Caco-2 (cell line): ENCODE data around the gene TSSK1B. TPM values are rescaled to one million over a fixed set of nuclear protein-coding genes. Genes with fewer than 3 reads are reported as not detected.

Experiments
- BruUV-seq: library from RNA; stranded (reverse); fragments of 400-500 nt; replicated peaks from 2 replicates; lab custom pipeline; 2021; lab: Mats Ljungman, UMichigan
- CTCF ChIA-PET: fragments of 300-600 bp; sonication (Branson Sonifier 250); formaldehyde crosslinking; loops from one replicate; lab custom pipeline; 2022; ENCODE audit warnings: antibody characterized with exemption; lab: Charles Lee
- POLR2A ChIA-PET: fragments of 300-600 bp; sonication (Branson Sonifier 250); formaldehyde crosslinking; loops from one replicate; lab custom pipeline; 2022; ENCODE audit warnings: antibody characterized with exemption; lab: Charles Lee
- DNase-seq, 2 experiments: peaks; one replicate each; pipeline versions ENCODE4 v3.0.0 to v3.0.0-alpha.2; 2020 to 2022
- H3K27me3 ChIP-seq: replicated peaks from 2 replicates; pipeline ENCODE4 v1.6.0; 2011; ENCODE audit warnings: low read length; ENCODE audit not compliant: control insufficient read depth, insufficient read depth
- H3K36me3 ChIP-seq: 2 replicates; pipeline ENCODE4 v1.5.1; 2011; ENCODE audit warnings: low read length; ENCODE audit not compliant: control insufficient read depth, insufficient read depth
- H3K4me1 ChIP-seq: fragments of 250-450 bp; sonication (Bioruptor Pico); 2 replicates; pipeline ENCODE4 v1.5.1; 2020; ENCODE audit warnings: mild to moderate bottlenecking
- H3K4me3 ChIP-seq: 2 replicates; pipeline ENCODE4 v1.5.1; 2011; ENCODE audit warnings: low read depth, mild to moderate bottlenecking, control low read depth, low read length
- H3K9me3 ChIP-seq: fragments of 250-450 bp; sonication (Bioruptor Pico); 2 replicates; pipeline ENCODE4 v1.5.1; 2020; ENCODE audit warnings: mild to moderate bottlenecking, moderate library complexity
- H3K27ac Mint-ChIP-seq: one replicate; pipeline ENCODE4 v1.8.0; 2022; ENCODE audit warnings: mixed read lengths; ENCODE audit not compliant: unreplicated experiment
- H3K27me3 Mint-ChIP-seq: one replicate; pipeline ENCODE4 v1.8.0; 2022; ENCODE audit warnings: mixed read lengths; ENCODE audit not compliant: insufficient read depth, unreplicated experiment
- H3K36me3 Mint-ChIP-seq: one replicate; pipeline ENCODE4 v1.8.0; 2022; ENCODE audit warnings: mild to moderate bottlenecking, mixed read lengths; ENCODE audit not compliant: insufficient read depth, unreplicated experiment
- H3K4me1 Mint-ChIP-seq: one replicate; pipeline ENCODE4 v1.8.0; 2022; ENCODE audit warnings: low read depth, mixed read lengths; ENCODE audit not compliant: unreplicated experiment
- H3K4me3 Mint-ChIP-seq: one replicate; pipeline ENCODE4 v1.8.0; 2022; ENCODE audit warnings: mild to moderate bottlenecking, moderate library complexity, mixed read lengths; ENCODE audit not compliant: unreplicated experiment
- H3K9me3 Mint-ChIP-seq: one replicate; pipeline ENCODE4 v1.8.0; 2022; ENCODE audit warnings: mixed read lengths; ENCODE audit not compliant: unreplicated experiment
- intact Hi-C: fragments of 100-400 bp; cut with micrococcal nuclease; formaldehyde crosslinking; loops from one replicate; pipeline ENCODE4 v1.10.0; 2022; ENCODE audit not compliant: unreplicated experiment
- total RNA-seq: library from RNA; stranded (reverse); gene quantifications from 2 replicates; pipeline ENCODE4 v1.2.3, GENCODE V29; 2022
- TF ChIP-seq, protein P1 (sequence below), 2 experiments: fragments of 200-600 bp in 1 of 2; IDR thresholded peaks; 1 replicate in 1 of 2; 2 replicates in 1 of 2; pipeline versions ENCODE4 v1.5.1 to v1.8.0; 2011 to 2022; ENCODE audit warnings: antibody characterized with exemption in 1 of 2, control low read depth in 1 of 2, inconsistent platforms in 1 of 2, low read depth in 1 of 2, low read length in 1 of 2, mild to moderate bottlenecking in 1 of 2, moderate library complexity in 1 of 2; ENCODE audit not compliant: insufficient read depth in 1 of 2, severe bottlenecking in 1 of 2, unreplicated experiment in 1 of 2

Gene TSSK1B
- total RNA-seq, 1 experiment from 2014 or later: not detected

DNA sequence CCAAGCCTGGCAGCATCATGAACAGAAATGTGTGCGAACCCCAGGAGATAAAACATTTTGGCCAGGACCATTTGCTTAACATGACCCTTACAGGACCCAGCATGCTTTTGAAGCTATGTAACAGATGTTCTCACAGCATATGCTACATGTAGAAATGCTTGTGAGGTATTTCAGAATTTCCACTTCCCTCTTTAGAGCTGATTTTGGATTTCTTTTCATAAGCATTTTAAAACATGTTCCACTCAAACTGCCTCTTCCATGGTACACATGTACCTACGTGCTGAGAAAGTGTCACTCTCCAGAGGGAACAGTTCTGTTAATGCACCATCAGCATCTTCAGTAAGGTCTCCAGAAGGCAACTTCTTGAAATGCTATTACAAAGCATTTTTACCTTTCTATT is 15.7 kb upstream of the TSSK1B start:
- TF ChIP-seq, protein P1, sequence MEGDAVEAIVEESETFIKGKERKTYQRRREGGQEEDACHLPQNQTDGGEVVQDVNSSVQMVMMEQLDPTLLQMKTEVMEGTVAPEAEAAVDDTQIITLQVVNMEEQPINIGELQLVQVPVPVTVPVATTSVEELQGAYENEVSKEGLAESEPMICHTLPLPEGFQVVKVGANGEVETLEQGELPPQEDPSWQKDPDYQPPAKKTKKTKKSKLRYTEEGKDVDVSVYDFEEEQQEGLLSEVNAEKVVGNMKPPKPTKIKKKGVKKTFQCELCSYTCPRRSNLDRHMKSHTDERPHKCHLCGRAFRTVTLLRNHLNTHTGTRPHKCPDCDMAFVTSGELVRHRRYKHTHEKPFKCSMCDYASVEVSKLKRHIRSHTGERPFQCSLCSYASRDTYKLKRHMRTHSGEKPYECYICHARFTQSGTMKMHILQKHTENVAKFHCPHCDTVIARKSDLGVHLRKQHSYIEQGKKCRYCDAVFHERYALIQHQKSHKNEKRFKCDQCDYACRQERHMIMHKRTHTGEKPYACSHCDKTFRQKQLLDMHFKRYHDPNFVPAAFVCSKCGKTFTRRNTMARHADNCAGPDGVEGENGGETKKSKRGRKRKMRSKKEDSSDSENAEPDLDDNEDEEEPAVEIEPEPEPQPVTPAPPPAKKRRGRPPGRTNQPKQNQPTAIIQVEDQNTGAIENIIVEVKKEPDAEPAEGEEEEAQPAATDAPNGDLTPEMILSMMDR (IDR thresholded peaks at IDR 0.05; ENCODE audit: insufficient read depth in 1 of 2, low read depth in 1 of 2, low read length in 1 of 2, severe bottlenecking in 1 of 2, unreplicated experiment in 1 of 2): no peak
- Histone ChIP-seq H3K4me3 (no peak overlapping the region), H3K9me3 (peaks cover 4% of the 10 kb centered on the region; the same call in 1 of the 2 replicates), H3K4me1 (no peaks in the 10 kb centered on the region), H3K27me3 (no peaks in the 10 kb centered on the region), H3K36me3 (no peaks in the 10 kb centered on the region)
- no peaks in the 10 kb centered on the region for H3K9me3 Mint-ChIP-seq
- DNase-seq: no peak
- BruUV-seq: no TSS peak
- no peaks in the 10 kb centered on the region for H3K4me1 Mint-ChIP-seq
- ChIA-PET POLR2A (no interaction called here), CTCF (no interaction called here)
- peaks cover 19% of the 10 kb centered on the region for H3K27me3 Mint-ChIP-seq
- H3K27ac Mint-ChIP-seq: no peak overlapping the region
- no peak overlapping the region for H3K4me3 Mint-ChIP-seq
- no peaks in the 10 kb centered on the region for H3K36me3 Mint-ChIP-seq
- intact Hi-C loops: no loop called here

DNA sequence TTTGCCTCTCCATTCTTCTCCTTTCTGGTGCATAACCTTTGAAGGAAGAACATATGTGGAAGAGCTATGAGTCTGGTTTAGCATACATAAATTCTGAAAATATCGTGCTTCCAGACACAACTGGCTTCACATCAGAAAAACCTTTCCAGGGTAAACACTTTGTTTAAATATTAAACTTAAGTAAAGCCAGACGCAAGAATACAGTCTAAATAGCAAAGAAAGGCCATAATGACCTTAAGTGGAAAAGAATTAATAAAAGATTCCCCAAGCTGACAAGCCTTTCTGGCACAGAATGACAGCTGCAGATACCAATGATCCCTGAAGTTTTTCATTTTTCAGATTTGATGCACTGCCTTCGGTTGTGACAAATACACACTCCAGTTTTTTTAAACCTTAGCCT is 13.5 kb upstream of the TSSK1B start:
- BruUV-seq: no TSS peak
- Mint-ChIP-seq H3K27me3 (peaks cover 16% of the 10 kb centered on the region), H3K9me3 (no peaks in the 10 kb centered on the region), H3K4me3 (no peak overlapping the region), H3K27ac (no peak overlapping the region), H3K4me1 (no peaks in the 10 kb centered on the region), H3K36me3 (no peaks in the 10 kb centered on the region)
- Histone ChIP-seq H3K4me1 (no peaks in the 10 kb centered on the region), H3K9me3 (peaks cover 11% of the 10 kb centered on the region; the same call in 1 of the 2 replicates), H3K36me3 (no peaks in the 10 kb centered on the region), H3K4me3 (no peak overlapping the region), H3K27me3 (no peaks in the 10 kb centered on the region)
- intact Hi-C loops: no loop called here
- DNase-seq: no peak
- POLR2A ChIA-PET: no interaction called here
- TF ChIP-seq, protein P1 (IDR thresholded peaks at IDR 0.05; ENCODE audit: insufficient read depth in 1 of 2, low read depth in 1 of 2, low read length in 1 of 2, severe bottlenecking in 1 of 2, unreplicated experiment in 1 of 2): no peak
- CTCF ChIA-PET: interaction anchor here (1.0 kb wide), 1 partner anchor 62 kb away, joined by 8 read pairs; no protein-coding TSS in a partner anchor

DNA sequence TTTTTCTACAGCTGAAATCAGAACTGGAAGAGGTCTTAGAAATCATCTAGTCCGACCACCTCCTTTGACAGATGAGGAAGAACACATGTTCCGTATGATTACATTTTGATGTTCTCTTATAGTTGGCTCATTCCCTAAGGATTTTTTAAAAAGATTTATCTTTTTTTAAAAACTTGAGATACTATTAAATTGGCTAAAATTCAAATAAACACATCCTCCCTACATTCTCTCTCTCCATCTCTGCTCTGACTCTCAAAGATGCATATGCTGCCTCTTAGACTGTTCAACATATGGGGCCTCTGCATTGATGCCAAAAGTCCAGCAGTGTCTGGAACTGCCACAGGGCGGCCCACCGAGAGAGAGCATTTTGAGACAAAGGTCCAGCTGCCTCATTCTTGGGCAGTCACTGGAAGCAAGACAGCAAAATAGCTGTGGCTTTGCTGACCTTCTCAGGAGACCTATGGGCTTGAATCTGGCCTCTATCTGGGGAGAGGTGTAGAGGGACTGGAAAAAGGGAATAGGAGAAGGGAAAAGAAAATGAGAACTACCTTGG is 12.8 kb upstream of the TSSK1B start:
- peak in 1 of 2 experiments; percentile 51 for DNase-seq
- TF ChIP-seq, protein P1 (IDR thresholded peaks at IDR 0.05; ENCODE audit: insufficient read depth in 1 of 2, low read depth in 1 of 2, low read length in 1 of 2, severe bottlenecking in 1 of 2, unreplicated experiment in 1 of 2): peak; percentile 8 to 54
- POLR2A ChIA-PET: no interaction called here
- H3K27ac Mint-ChIP-seq: no peak overlapping the region
- peaks cover 11% of the 10 kb centered on the region; the same call in 1 of the 2 replicates for H3K9me3 ChIP-seq
- no peaks in the 10 kb centered on the region for H3K27me3 ChIP-seq
- H3K36me3 Mint-ChIP-seq: no peaks in the 10 kb centered on the region
- H3K4me3 Mint-ChIP-seq: no peak overlapping the region
- H3K4me1 ChIP-seq: no peaks in the 10 kb centered on the region
- H3K36me3 ChIP-seq: no peaks in the 10 kb centered on the region
- H3K4me1 Mint-ChIP-seq: no peaks in the 10 kb centered on the region
- CTCF ChIA-PET: interaction anchor here (1.0 kb wide), 1 partner anchor 63 kb away, joined by 8 read pairs; no protein-coding TSS in a partner anchor
- peaks cover 16% of the 10 kb centered on the region for H3K27me3 Mint-ChIP-seq
- intact Hi-C loops: loop anchor here (1.0 kb wide), 2 partner anchors 66 to 159 kb away; partner anchors contain the start of gene YTHDC2
- no peak overlapping the region for H3K4me3 ChIP-seq
- H3K9me3 Mint-ChIP-seq: no peaks in the 10 kb centered on the region
- no TSS peak for BruUV-seq
